Measurements from ENCODE around the gene PKNOX2. TPM values are rescaled to one million over a fixed set of nuclear protein-coding genes. Genes with fewer than 3 reads are reported as not detected.

The PKNOX2 gene
- total and polyA plus RNA-seq, 2 of the 4 experiments (the other 2 are of a cell fraction): 0.72 to 2.3 TPM

- Histone ChIP-seq H3K14ac (replicated peaks; ENCODE audit: low read depth, low read length) (no peak overlapping the region; the same call in 1 of the 2 replicates), H3K18ac (ENCODE audit: low read depth, low read length) (no peak overlapping the region), H2BK5ac (ENCODE audit: low read depth, low read length, poor library complexity, severe bottlenecking) (no peak overlapping the region), H4K5ac (ENCODE audit: low read depth, low read length) (no peak overlapping the region), H3K23ac (ENCODE audit: low read depth, low read length) (no peak overlapping the region), H3K4me2 (ENCODE audit: low read depth, low read length) (no peak overlapping the region), H3K27ac (ENCODE audit: insufficient read depth, low read length) (no peak overlapping the region), H2BK15ac (ENCODE audit: low read depth, low read length) (peak overlapping the region; percentile 60; the same call in 2 of the 3 replicates), H3K9ac (ENCODE audit: low read depth, low read length) (no peak overlapping the region), H4K91ac (ENCODE audit: insufficient read depth, low read depth, low read length) (peak overlapping the region; percentile 7; the same call in 1 of the 2 replicates), H2BK120ac (ENCODE audit: low read depth, low read length) (peak overlapping the region; percentile 53; the same call in 1 of the 2 replicates), H3K4me3 (ENCODE audit: insufficient read depth, low read depth, low read length) (no peak overlapping the region), H4K8ac (ENCODE audit: low read depth in 2 of 2, low read length in 2 of 2) (no peak overlapping the region), H3K4ac (ENCODE audit: low read depth, low read length) (peak overlapping the region; percentile 32; the same call in 1 of the 2 replicates), H3K9me1 (ENCODE audit: insufficient read depth, low read length) (no peaks in the 10 kb centered on the region), H4K20me1 (ENCODE audit: insufficient read depth, low read length) (no peaks in the 10 kb centered on the region), H2AK9ac (replicated peaks; ENCODE audit: low read depth, low read length, poor library complexity) (no peak overlapping the region), H3K27me3 (ENCODE audit: control insufficient read depth, insufficient read depth, low read length) (no peaks in the 10 kb centered on the region), H3K9me3 (ENCODE audit: control insufficient read depth, insufficient read depth, low read length) (no peaks in the 10 kb centered on the region), H3K56ac (ENCODE audit: extremely low read depth, insufficient read depth, low read length) (no peak overlapping the region), H2AK5ac (ENCODE audit: low read depth, low read length) (peak overlapping the region; percentile 20; the same call in 1 of the 2 replicates), H2AFZ (replicated peaks; ENCODE audit: low read length, poor library complexity) (no peak overlapping the region), H3K79me1 (ENCODE audit: low read depth in 1 of 2, low read length in 2 of 2) (no peaks in the 10 kb centered on the region), H3K36me3 (ENCODE audit: control insufficient read depth, insufficient read depth, low read length) (peaks cover 2% of the 10 kb centered on the region; the same call in 1 of the 2 replicates), H3K4me1 (ENCODE audit: control insufficient read depth, insufficient read depth, low read length) (peaks cover 10% of the 10 kb centered on the region), H2BK20ac (ENCODE audit: low read depth, low read length) (peak overlapping the region; percentile 47; the same call in 1 of the 2 replicates)
- no TSS peak for BruUV-seq (replicated peaks)
- DNase-seq (no peak), ATAC-seq (ENCODE audit: low read depth) (no peak)
- TF ChIP-seq CTCF (conservative IDR thresholded peaks at IDR 0.05; ENCODE audit: low read depth, low read length) (no peak), POLR2A (IDR thresholded peaks at IDR 0.05; ENCODE audit: low read depth, low read length) (no peak), MXI1 (IDR thresholded peaks at IDR 0.05; ENCODE audit: borderline replicate concordance, low read depth, low read length) (no peak), RCOR1 (IDR thresholded peaks at IDR 0.05; ENCODE audit: insufficient replicate concordance, low read length) (no peak), RAD21 (IDR thresholded peaks at IDR 0.05; ENCODE audit: low read length) (no peak), ELK1 (IDR thresholded peaks at IDR 0.05; ENCODE audit: borderline replicate concordance, low read depth, low read length) (no peak), MAFK (IDR thresholded peaks at IDR 0.05; ENCODE audit: low read depth, low read length) (no peak), RFX5 (IDR thresholded peaks at IDR 0.05; ENCODE audit: low read depth, low read length) (no peak), FOS (IDR thresholded peaks at IDR 0.05; ENCODE audit: low read depth, low read length) (no peak), SMC3 (IDR thresholded peaks at IDR 0.05; ENCODE audit: low read depth, low read length) (no peak), CEBPB (IDR thresholded peaks at IDR 0.05; ENCODE audit: low read depth, low read length) (no peak)
- in situ Hi-C loops (cut with MboI; ENCODE audit: low sequenced_read_pairs) (no loop called here), dilution Hi-C loops (cut with HindIII; ENCODE audit: low sequenced_read_pairs, unreplicated experiment) (no loop called here), intact Hi-C loops (cut with micrococcal nuclease) (no loop called here)
- WGBS, 2 experiments (ENCODE audit: extremely low coverage in 2 of 2, insufficient read length in 1 of 2): 89% methylated on average over 3 of the region's 9 CpGs; no CpG with 5 or more reads in 1 of the 2 experiments
- ChIA-PET POLR2A (ENCODE audit: unreplicated experiment) (no interaction called here), CTCF (interaction anchor here (0.6 kb wide), 1 partner anchor 21 kb away, joined by 3 read pairs; no protein-coding TSS in a partner anchor)
Measured at GRCh38 chr11:125393331-125393730, 228.8 kb downstream of the PKNOX2 start.

Measured in IMR-90 (cell line).